ENCODE data around the gene CALML5. TPM values are rescaled to one million over a fixed set of nuclear protein-coding genes. Genes with fewer than 3 reads are reported as not detected.

The CALML5 gene
- total RNA-seq, 2 experiments from 2014 or later, result not detected

DNA sequence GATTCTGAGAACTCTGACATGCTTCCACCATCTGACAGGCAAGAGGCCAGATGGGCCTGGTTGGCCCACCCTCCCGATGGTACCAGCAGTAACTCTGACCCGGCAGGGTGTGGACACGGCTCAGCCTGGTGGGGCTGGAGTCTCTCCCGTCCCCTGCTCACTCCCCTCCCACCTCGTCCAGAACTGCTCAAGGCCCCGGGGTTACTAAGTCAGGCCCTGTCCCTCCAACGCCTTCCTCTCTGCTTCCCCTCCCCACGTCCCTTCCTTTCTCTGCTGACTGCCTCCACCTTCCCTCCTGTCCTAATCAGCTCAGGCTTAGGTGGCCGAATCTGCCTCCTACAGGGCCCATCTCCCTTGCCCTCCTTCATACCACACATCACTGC, 12.5 kb downstream of the CALML5 start:
- Mint-ChIP-seq H3K9me3 (no peaks in the 10 kb centered on the region), H3K27ac (no peak overlapping the region), H3K4me3 (no peak overlapping the region), H3K27me3 (peaks cover 6% of the 10 kb centered on the region), H3K4me1 (peaks cover 4% of the 10 kb centered on the region), H3K36me3 (ENCODE audit: low read depth) (no peaks in the 10 kb centered on the region)
- no peak for DNase-seq
- POLR2A ChIA-PET, result no interaction called here
- CTCF ChIA-PET, result no interaction called here

DNA sequence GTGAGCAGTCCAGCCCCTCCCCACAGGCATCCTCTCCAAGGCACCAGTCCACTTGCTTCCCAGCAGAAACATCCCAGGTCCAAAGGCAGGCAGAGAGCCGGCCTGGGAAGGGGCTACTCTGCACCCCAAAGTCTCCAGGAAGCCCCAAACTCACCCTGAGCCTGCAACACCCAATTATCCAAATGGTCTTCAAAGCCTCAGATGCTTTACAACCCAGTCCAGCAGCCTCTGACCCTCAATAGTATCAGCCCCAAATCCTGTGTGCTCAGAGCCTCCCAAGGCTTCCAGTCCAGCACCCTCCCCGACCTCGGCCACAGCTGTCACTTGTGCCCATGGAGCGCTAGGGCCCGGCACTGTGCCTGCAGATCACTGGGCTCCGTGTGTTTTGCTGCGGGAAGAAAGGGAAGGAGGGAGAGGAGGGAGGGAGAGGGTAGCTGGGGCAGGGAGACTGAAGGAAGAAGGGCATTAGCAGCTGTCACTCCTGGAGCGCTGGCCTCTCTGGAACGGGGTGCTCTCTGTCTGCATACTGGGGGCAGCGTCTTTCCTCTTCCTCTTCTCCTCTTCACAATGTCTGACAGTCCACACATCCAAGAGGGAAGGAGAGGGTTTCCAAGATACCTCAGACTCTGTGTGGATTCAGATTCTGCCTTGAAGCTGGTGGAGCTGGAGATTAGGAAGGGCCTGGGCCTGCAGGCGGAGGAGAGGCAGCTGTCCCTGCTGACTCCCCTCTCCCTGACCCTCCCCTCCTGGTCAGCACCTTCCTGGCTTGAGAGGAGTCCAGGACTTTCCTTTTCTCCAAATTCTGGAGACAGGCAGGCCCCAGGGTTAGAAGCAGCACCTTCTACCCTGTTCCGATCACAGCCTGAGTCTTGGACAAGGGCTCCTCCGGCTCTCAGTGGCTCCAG, 13.2 kb downstream of the CALML5 start:
- DNase-seq, result no peak
- Mint-ChIP-seq H3K4me1 (peaks cover 4% of the 10 kb centered on the region), H3K27me3 (peaks cover 6% of the 10 kb centered on the region), H3K27ac (no peak overlapping the region), H3K9me3 (no peaks in the 10 kb centered on the region), H3K4me3 (no peak overlapping the region), H3K36me3 (ENCODE audit: low read depth) (no peaks in the 10 kb centered on the region)
- ChIA-PET CTCF (no interaction called here), POLR2A (no interaction called here)

- no peak overlapping the region for H3K4me3 Mint-ChIP-seq
- H3K4me1 Mint-ChIP-seq, result peaks cover 4% of the 10 kb centered on the region
- H3K36me3 Mint-ChIP-seq (ENCODE audit: low read depth), result no peaks in the 10 kb centered on the region
- CTCF ChIA-PET, result interaction anchor here (1.2 kb wide), 1 partner anchor 82 kb away, joined by 3 read pairs; no protein-coding TSS in a partner anchor
- DNase-seq, result no peak
- POLR2A ChIA-PET, result no interaction called here
- H3K27ac Mint-ChIP-seq, result peak overlapping the region; percentile 9
- H3K9me3 Mint-ChIP-seq, result no peaks in the 10 kb centered on the region
- H3K27me3 Mint-ChIP-seq, result peaks cover 6% of the 10 kb centered on the region
Observed at GRCh38 chr10:5485290-5485689, 14.1 kb downstream of the CALML5 start.

DNA sequence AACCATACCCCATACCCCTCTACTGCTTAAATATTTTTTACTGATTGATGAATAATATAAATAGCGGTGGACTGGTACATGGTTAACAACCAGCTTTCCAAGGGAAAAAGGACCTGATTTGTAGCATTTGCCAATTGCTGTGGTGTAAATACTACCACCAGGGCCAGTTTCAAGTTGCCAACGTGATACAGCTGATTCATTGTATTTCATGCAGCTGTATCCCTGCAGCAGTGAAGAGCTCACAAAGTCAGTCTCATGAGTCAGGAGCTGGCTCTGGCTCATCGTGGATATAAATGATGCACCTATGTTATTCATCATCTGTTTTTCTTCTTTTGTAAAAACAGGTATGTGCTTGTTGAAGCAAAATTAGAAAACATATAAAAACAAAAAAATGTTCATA, 15.2 kb downstream of the CALML5 start:
- Mint-ChIP-seq H3K9me3 (no peaks in the 10 kb centered on the region), H3K27ac (no peak overlapping the region), H3K4me3 (no peak overlapping the region), H3K27me3 (peaks cover 6% of the 10 kb centered on the region), H3K36me3 (ENCODE audit: low read depth) (no peaks in the 10 kb centered on the region), H3K4me1 (peaks cover 4% of the 10 kb centered on the region)
- DNase-seq, result no peak
- CTCF ChIA-PET, result no interaction called here
- POLR2A ChIA-PET, result no interaction called here

- H3K27ac Mint-ChIP-seq, result no peak overlapping the region
- CTCF ChIA-PET, result no interaction called here
- POLR2A ChIA-PET, result no interaction called here
- DNase-seq, result no peak
- H3K4me1 Mint-ChIP-seq, result no peaks in the 10 kb centered on the region
- H3K36me3 Mint-ChIP-seq (ENCODE audit: low read depth), result no peaks in the 10 kb centered on the region
- H3K27me3 Mint-ChIP-seq, result peaks cover 4% of the 10 kb centered on the region
- H3K9me3 Mint-ChIP-seq, result no peaks in the 10 kb centered on the region
- no peak overlapping the region for H3K4me3 Mint-ChIP-seq
Observed at GRCh38 chr10:5482016-5482415, 17.4 kb downstream of the CALML5 start.

DNA sequence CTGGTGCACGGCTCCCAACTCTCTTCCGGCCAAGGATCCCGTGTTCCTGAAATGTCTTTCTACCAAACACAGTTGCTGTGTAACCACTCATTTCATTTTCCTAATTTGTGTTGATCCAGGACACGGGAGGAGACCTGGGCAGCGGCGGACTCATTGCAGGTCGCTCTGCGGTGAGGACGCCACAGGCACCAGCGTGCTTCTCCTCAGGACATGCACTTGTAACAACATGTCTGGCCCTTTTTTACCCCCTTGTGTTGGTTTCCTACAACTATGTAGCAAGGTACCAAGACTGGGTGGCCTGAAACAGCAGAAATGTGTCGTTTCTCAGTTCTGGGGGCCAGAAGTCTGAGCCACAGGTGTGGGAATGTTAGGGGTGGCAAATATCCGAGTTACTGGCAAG, 18.2 kb downstream of the CALML5 start:
- Mint-ChIP-seq H3K36me3 (ENCODE audit: low read depth) (no peaks in the 10 kb centered on the region), H3K27ac (no peak overlapping the region), H3K4me1 (no peaks in the 10 kb centered on the region), H3K4me3 (no peak overlapping the region), H3K9me3 (no peaks in the 10 kb centered on the region), H3K27me3 (peaks cover 3% of the 10 kb centered on the region)
- ChIA-PET POLR2A (no interaction called here), CTCF (no interaction called here)
- no peak for DNase-seq

DNA sequence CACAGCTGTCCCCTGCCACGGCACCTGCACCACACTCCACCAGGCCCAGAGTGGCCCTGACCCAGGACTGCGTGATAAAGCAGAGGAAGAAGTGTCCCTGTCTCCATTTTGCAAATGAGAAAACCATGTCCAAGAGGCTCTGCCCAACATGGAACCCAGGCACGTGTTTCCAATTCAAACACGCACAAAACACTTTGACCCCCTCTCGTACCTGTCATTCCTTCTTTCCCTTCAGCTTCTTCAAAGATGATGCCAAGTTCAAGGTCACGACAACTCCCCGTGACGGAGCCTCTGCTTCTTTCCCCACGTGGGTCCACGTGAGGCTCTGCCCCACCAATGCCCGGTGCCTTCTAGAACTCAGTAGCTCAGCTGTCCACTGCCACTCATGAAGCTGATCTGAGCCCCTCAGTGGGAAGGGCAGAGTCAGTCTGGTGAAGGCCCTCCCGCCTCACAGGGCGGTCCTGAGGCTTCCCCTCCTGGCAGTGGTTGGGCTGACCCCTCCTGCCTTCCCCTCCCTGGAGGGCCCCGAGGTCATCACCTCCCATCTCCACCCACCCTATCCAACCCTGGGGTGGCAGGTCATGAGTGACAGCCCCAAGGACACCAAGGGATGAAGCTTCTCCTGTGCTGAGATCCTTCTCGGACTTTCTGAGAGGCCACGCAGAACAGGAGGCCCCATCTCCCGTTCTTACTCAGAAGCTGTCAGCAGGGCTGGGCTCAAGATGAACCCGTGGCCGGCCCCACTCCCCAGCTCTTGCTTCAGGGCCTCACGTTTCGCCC, 19.0 kb downstream of the CALML5 start:
- Mint-ChIP-seq H3K4me3 (no peak overlapping the region), H3K9me3 (no peaks in the 10 kb centered on the region), H3K4me1 (no peaks in the 10 kb centered on the region), H3K27ac (no peak overlapping the region), H3K27me3 (peaks cover 3% of the 10 kb centered on the region), H3K36me3 (ENCODE audit: low read depth) (no peaks in the 10 kb centered on the region)
- CTCF ChIA-PET, result no interaction called here
- DNase-seq, result no peak
- POLR2A ChIA-PET, result no interaction called here

- H3K4me3 Mint-ChIP-seq, result no peak overlapping the region
- no peak overlapping the region for H3K27ac Mint-ChIP-seq
- POLR2A ChIA-PET, result no interaction called here
- DNase-seq, result no peak
- no peaks in the 10 kb centered on the region for H3K36me3 Mint-ChIP-seq (ENCODE audit: low read depth)
- H3K4me1 Mint-ChIP-seq, result no peaks in the 10 kb centered on the region
- CTCF ChIA-PET, result interaction anchor here (0.5 kb wide), 1 partner anchor 49 kb away, joined by 3 read pairs; no protein-coding TSS in a partner anchor
- H3K9me3 Mint-ChIP-seq, result no peaks in the 10 kb centered on the region
- no peaks in the 10 kb centered on the region for H3K27me3 Mint-ChIP-seq
Observed at GRCh38 chr10:5479481-5480161, 19.7 kb downstream of the CALML5 start.

DNA sequence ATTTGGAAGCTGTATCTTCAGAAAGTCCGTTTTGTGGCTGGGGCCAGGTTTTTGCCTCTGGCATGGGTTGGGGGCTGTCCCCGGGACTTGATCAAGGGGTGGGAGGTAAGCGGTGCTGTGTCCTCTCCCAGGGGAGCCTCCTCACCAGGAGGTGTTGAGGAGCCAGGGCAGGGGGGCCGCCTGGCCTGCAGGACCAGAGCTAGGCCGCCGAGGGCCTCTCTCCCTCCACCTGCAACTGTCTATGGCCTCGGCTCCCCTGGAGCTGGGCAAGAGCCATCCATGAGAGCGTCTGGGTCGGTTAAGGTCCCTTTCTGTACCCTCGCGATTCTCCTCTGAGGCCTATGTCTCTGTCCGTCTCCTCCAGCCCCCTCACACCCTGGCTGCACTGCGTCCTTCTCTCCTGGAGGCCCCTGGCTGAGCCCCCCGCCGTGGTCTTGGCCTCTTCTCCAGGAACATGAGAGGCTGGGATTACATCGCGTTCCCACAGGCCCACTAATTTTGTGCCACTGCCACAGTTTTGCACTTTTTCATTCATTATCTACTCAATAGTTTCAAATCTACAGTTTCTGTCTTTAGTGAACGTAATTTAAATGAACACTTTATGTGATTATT, 20.6 kb downstream of the CALML5 start:
- peaks cover 2% of the 10 kb centered on the region for H3K27me3 Mint-ChIP-seq
- H3K9me3 Mint-ChIP-seq, result no peaks in the 10 kb centered on the region
- no peaks in the 10 kb centered on the region for H3K4me1 Mint-ChIP-seq
- no peaks in the 10 kb centered on the region for H3K36me3 Mint-ChIP-seq (ENCODE audit: low read depth)
- ChIA-PET CTCF (interaction anchor here (0.6 kb wide), 1 partner anchor 163 kb away, joined by 3 read pairs; no protein-coding TSS in a partner anchor), POLR2A (no interaction called here)
- H3K27ac Mint-ChIP-seq, result no peak overlapping the region
- H3K4me3 Mint-ChIP-seq, result no peak overlapping the region
- DNase-seq, result no peak

GRCh38 chr10:5477948-5478693, 21.2 kb downstream of the CALML5 start:
- Mint-ChIP-seq H3K36me3 (ENCODE audit: low read depth) (no peaks in the 10 kb centered on the region), H3K9me3 (no peaks in the 10 kb centered on the region), H3K27me3 (peaks cover 2% of the 10 kb centered on the region), H3K4me1 (no peaks in the 10 kb centered on the region), H3K4me3 (no peak overlapping the region), H3K27ac (no peak overlapping the region)
- no peak for DNase-seq
- ChIA-PET CTCF (no interaction called here), POLR2A (no interaction called here)

GRCh38 chr10:5476918-5477525, 22.3 kb downstream of the CALML5 start:
- no peak for DNase-seq
- Mint-ChIP-seq H3K9me3 (no peaks in the 10 kb centered on the region), H3K4me1 (no peaks in the 10 kb centered on the region), H3K4me3 (no peak overlapping the region), H3K27me3 (peaks cover 2% of the 10 kb centered on the region), H3K36me3 (ENCODE audit: low read depth) (no peaks in the 10 kb centered on the region), H3K27ac (no peak overlapping the region)
- ChIA-PET CTCF (no interaction called here), POLR2A (no interaction called here)
